Osteocyte (in vitro differentiated cells): ENCODE results near the gene RNF19B. TPM values are rescaled to one million over a fixed set of nuclear protein-coding genes. Genes with fewer than 3 reads are reported as not detected.

Experiments used
- DNase-seq: peaks from one replicate; pipeline ENCODE4 v3.0.0; 2021; ENCODE audit warnings: mixed read lengths; ENCODE audit not compliant: unreplicated experiment; ENCODE audit errors: extremely low spot score
- H3K27ac Mint-ChIP-seq: one replicate; pipeline ENCODE4 v1.8.0; 2021; ENCODE audit warnings: mild to moderate bottlenecking, mixed read lengths; ENCODE audit not compliant: unreplicated experiment
- H3K27me3 Mint-ChIP-seq: one replicate; pipeline ENCODE4 v1.8.0; 2021; ENCODE audit warnings: mixed read lengths; ENCODE audit not compliant: unreplicated experiment
- H3K36me3 Mint-ChIP-seq: one replicate; pipeline ENCODE4 v1.8.0; 2021; ENCODE audit warnings: mixed read lengths; ENCODE audit not compliant: unreplicated experiment
- H3K4me1 Mint-ChIP-seq: one replicate; pipeline ENCODE4 v1.8.0; 2021; ENCODE audit warnings: mixed read lengths; ENCODE audit not compliant: unreplicated experiment
- H3K4me3 Mint-ChIP-seq: one replicate; pipeline ENCODE4 v1.8.0; 2021; ENCODE audit warnings: mild to moderate bottlenecking, moderate library complexity, mixed read lengths; ENCODE audit not compliant: unreplicated experiment
- H3K9me3 Mint-ChIP-seq: one replicate; pipeline ENCODE4 v1.8.0; 2021; ENCODE audit warnings: mixed read lengths; ENCODE audit not compliant: unreplicated experiment
- total RNA-seq: library from RNA; stranded (reverse); gene quantifications from 2 replicates; pipeline ENCODE4 v1.2.1, GENCODE V29; 2021
- TF ChIP-seq, protein P1 (sequence below): fragments of 200-600 bp; sonication (generic); IDR thresholded peaks from 2 replicates; pipeline ENCODE4 v1.5.0; 2021; ENCODE audit warnings: antibody characterized with exemption, mild to moderate bottlenecking, moderate library complexity

The RNF19B gene
- total RNA-seq, 1 donor from 2014 or later, result 12.6 TPM

DNA sequence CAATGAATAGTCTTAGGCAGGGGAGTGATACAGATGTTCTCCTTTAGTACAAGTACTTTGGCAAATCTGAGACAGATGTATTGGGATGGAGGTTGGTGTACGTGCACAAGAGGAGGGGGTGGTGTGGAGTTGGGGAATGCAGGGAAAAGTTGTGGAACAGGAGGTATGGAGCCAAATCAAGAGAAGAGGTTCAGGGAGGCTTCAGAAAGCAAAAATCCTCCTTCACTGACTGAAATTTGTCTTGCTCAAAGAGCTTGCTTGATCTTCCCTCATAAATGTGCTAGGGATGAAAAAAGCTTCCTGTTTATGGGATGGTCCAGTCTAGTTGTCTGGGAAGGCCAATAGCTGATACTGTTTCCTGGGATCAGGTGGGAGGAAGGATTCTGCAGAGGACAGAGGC is 5.8 kb downstream of the RNF19B start:
- H3K27me3 Mint-ChIP-seq, result no peaks in the 10 kb centered on the region
- TF ChIP-seq, protein P1, sequence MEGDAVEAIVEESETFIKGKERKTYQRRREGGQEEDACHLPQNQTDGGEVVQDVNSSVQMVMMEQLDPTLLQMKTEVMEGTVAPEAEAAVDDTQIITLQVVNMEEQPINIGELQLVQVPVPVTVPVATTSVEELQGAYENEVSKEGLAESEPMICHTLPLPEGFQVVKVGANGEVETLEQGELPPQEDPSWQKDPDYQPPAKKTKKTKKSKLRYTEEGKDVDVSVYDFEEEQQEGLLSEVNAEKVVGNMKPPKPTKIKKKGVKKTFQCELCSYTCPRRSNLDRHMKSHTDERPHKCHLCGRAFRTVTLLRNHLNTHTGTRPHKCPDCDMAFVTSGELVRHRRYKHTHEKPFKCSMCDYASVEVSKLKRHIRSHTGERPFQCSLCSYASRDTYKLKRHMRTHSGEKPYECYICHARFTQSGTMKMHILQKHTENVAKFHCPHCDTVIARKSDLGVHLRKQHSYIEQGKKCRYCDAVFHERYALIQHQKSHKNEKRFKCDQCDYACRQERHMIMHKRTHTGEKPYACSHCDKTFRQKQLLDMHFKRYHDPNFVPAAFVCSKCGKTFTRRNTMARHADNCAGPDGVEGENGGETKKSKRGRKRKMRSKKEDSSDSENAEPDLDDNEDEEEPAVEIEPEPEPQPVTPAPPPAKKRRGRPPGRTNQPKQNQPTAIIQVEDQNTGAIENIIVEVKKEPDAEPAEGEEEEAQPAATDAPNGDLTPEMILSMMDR, result no peak
- peaks cover 5% of the 10 kb centered on the region for H3K36me3 Mint-ChIP-seq
- no peak for DNase-seq
- peaks cover 26% of the 10 kb centered on the region for H3K4me1 Mint-ChIP-seq
- H3K27ac Mint-ChIP-seq, result no peak overlapping the region
- H3K4me3 Mint-ChIP-seq, result no peak overlapping the region
- no peaks in the 10 kb centered on the region for H3K9me3 Mint-ChIP-seq

DNA sequence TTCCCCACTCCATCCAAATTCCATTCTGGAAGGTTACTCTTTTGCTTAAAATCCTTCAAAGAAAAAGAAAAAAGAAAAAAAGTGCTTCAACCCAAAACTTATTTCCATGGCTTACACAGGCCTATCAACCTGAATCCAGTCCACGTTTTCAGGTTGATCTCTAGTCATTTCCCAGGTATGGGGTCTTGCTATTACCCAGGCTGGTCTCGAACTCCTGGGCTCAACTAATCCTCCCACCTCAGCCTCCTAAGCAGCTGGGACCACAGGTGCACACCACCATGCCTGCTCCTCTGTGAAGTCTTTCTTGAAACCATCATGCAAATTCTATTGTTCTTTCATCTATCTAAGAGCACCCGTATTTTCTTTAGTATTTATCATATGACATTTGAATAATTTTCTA is 7.6 kb downstream of the RNF19B start:
- H3K36me3 Mint-ChIP-seq, result peaks cover 5% of the 10 kb centered on the region
- TF ChIP-seq, protein P1, result no peak
- H3K4me3 Mint-ChIP-seq, result no peak overlapping the region
- H3K9me3 Mint-ChIP-seq, result no peaks in the 10 kb centered on the region
- no peak overlapping the region for H3K27ac Mint-ChIP-seq
- peaks cover 17% of the 10 kb centered on the region for H3K4me1 Mint-ChIP-seq
- no peaks in the 10 kb centered on the region for H3K27me3 Mint-ChIP-seq
- no peak for DNase-seq

DNA sequence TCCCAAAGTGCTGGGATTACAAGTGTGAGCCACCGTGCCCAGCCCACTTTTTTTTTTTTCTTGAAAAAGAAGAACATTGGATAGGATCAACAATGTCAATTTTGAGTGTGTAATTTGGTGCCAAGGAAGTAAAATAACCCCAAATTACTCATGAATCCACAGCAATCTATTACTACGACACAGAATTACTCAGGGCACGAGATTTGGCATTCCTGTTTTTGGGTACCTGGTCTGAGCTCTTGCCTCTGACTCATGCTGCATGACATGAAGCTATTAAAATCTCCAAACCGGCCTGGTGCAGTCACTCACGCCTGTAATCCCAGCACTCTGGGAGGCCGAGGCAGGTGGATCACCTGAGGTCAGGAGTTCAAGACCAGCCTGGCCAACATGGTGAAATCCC is 10.4 kb downstream of the RNF19B start:
- Mint-ChIP-seq H3K9me3 (no peaks in the 10 kb centered on the region), H3K4me1 (peaks cover 11% of the 10 kb centered on the region), H3K4me3 (no peak overlapping the region), H3K27me3 (no peaks in the 10 kb centered on the region), H3K36me3 (peaks cover 5% of the 10 kb centered on the region), H3K27ac (no peak overlapping the region)
- TF ChIP-seq, protein P1, result no peak
- DNase-seq, result no peak

DNA sequence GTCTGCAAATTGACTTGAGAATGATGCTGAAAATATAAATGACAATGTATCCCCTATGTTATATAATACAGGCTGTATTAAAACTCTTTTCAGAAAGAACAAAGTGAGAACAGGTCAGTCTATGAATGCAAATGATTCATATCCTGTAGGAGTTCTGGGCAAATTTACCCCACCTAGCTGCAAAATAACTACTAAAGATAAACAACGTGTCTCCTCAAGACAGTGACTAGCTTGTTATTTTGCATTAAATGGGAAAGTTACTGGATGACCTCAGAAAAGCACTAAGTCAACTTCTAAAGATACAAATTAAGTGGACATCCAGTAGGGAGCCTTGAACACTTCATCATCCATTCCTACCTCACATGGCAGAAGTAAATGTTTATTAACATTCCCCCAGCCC is 11.1 kb downstream of the RNF19B start:
- no peak for DNase-seq
- Mint-ChIP-seq H3K27ac (peak overlapping the region; percentile 24), H3K4me1 (peaks cover 17% of the 10 kb centered on the region), H3K27me3 (no peaks in the 10 kb centered on the region), H3K4me3 (no peak overlapping the region), H3K9me3 (no peaks in the 10 kb centered on the region), H3K36me3 (peaks cover 5% of the 10 kb centered on the region)
- TF ChIP-seq, protein P1, result no peak

DNA sequence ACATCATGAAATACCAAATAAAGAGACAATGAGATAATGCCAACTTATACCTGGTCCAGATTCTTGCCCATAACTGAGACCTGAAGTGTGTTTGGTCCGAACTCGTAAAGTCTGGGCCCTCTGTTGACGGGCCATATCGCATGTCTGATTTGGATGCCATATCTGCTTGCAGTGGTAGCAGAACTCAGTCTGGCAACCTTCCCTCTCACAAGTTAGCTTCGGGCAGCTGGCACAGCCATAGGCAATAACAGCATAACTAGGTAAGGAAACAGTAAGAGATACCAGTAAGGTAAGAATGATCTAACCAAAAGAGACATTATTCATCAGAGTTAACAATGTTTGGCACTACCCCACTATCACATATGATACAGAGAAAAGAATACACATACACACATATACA is 15.1 kb downstream of the RNF19B start:
- TF ChIP-seq, protein P1, result no peak
- no peak for DNase-seq
- no peak overlapping the region for H3K27ac Mint-ChIP-seq
- H3K9me3 Mint-ChIP-seq, result no peaks in the 10 kb centered on the region
- peaks cover 17% of the 10 kb centered on the region for H3K36me3 Mint-ChIP-seq
- peaks cover 32% of the 10 kb centered on the region for H3K4me1 Mint-ChIP-seq
- no peak overlapping the region for H3K4me3 Mint-ChIP-seq
- no peaks in the 10 kb centered on the region for H3K27me3 Mint-ChIP-seq
